ENCODE results near the gene PRKCA. TPM values are rescaled to one million over a fixed set of nuclear protein-coding genes. Genes with fewer than 3 reads are reported as not detected.
"Not testable (repeated sequence)": the region's sequence is repeated elsewhere in the genome, so short reads cannot be mapped to it uniquely, and the experiment has no call there.

PRKCA gene
- total RNA-seq, 1 donor from 2014 or later: 5.4 TPM

DNA sequence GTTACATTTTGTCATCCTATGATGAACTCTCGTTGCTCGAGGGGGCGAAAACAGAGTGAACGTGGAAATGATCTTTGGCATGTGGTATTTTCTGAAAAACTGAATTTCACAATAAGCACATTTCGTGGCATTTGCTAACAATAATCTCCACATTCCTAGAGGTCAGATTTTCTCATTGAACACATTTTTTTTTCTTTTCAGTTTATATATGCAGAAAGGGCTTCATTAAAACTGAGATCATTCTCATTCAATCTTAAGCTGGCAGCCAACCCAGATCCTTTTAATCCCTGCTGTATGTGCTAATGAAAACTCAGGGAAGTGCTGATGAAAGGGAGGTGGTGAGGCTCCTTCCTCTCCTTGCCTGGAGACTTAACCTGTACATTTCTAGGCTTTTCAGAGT, 52.6 kb downstream of the PRKCA start:
- no peak for DNase-seq

DNA sequence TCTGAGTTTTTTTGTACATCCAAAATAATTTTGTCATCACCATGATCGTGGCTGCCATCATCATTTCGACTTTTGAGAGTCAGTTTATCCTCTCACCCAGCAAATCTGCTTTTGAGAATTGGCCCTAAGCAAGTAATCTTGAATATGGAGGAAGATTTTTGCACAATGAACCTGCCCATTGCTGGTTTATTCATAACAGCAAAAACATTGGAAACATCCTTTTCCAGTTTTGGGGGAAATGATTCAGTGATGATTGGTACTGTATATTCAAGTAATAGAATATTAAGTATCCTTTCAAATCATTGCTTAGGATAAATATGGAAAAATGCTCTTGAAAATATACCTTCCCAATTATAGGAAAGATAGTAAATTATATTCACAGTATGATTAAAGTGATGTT, 53.1 kb downstream of the PRKCA start:
- no peak for DNase-seq

DNA sequence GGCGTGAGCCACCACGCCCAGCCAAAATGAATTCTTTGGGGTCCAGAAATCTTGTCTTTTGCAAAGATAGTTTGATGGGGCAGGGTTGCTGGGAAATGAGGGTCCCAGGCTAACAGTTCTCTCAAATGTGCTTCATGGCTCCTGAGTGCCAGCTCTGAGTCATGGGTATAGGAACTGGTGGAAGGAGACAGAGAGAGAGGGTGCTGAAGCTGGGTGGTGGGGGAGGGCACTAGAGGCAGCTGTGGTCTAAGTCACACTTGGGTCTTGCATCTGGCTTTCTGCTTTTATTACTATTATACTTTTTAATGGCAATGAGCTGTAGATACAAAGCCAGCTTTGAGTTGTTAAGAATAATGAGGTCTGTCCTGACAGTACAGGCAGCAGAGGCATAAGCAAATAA, 54.6 kb downstream of the PRKCA start:
- no peak for DNase-seq

DNA sequence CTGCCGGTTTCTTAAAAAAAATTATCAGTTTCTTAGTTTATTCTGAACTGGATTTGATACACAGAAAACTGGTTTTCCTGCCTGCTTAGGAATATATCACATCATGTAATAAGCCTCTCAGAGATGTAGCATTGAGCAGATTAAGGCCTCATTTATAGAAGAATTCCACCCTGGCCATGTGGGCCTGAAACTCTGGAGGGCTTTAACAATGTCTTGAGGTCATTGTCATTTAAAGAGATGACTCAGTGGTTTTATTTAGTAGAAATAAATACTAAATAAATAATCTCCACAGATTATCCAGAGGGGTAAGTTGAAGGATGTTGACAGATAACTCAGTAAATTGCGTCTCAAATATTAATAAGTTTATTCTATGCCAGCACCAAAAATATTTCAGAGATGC, 56.9 kb downstream of the PRKCA start:
- DNase-seq: no peak

DNA sequence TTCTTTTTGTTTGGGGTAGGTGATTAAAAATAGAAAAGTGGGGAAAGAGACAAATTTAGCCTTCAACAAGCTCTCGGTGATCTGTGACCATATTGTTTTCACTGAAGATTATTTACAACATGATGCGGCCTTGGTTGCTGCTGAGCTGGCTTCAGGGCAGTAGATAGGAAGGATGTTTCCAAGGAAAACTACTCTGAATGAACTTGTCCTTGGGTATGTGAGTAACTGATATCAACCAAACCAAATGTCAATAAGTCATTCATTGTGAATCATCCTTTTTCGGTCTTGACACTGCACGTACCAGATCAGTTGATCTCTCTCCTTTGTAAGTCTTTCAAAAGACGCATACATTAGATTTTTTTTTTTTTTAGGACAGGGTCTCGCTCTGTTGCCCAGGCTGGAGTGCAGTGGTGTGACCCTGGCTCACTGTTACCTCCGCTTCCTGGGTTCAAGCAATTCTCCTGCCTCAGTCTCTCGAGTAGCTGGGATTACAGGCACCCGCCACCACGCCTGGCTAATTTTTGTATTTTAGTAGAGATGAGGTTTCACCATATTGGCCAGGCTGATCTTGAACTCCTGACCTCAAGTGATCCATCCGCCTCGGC, 58.6 kb downstream of the PRKCA start:
- DNase-seq: not testable (repeated sequence)

DNA sequence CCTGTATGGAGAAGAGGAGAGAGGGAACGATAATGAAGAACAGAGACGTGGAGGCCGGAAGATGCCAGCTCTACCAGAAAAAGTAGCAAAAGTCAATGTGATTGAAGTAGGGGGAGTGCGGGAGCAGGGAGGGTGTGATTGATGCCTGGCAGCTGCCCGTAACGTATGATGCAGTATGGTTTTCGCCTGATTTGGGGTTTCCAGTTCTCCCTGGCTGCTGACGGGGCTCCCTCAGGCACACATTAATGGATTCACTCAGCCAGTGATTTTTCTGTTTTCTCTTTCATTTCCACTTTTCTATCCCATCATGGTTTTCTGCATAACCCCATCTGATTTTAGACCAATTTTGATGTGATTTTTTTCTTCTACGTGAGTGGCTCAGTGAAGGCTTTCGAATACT, 62.1 kb downstream of the PRKCA start:
- DNase-seq: no peak

DNA sequence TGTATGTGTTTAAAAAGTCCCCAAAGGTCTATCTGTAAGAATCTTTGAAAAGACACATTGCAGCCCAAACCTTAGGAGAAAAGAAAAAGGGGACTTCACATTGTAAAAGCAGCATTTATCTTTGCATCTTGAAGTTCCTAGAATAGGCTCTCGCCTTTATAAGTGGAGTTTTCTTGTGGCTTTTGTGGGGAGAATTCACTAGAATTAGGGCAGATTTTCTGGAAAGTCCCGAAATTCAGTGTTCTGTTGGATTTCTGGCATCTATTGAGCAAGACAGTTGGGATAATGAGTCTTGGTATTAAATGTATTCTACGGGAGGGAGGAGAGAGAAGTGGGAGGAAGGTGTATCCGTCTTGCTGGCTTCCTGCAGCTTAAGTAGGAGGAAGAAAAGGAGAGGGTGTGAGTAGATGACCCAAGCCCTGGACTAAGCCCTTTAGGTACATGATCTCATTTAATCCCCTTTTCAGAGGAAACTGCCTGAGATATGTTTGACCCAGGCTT, 62.6 kb downstream of the PRKCA start:
- peak; percentile 28 for DNase-seq

DNA sequence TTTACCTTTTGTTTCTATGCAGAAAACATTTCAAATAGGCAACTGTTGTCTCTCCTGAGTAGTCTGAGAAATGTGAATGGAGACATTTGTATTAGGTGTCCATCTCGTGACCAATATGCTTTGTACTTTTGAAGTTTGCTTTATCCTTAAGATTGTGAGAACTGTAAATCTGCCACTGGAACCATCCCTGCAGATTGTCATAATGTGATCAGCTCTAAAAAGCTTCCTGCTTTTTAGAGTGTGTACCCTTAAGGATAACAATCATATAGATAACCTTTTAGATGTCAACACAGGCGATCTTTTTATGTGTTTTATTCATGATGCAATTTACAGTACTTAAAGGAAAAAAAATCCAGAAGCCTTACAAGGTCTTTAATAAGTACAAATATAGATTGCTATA, 63.5 kb downstream of the PRKCA start:
- DNase-seq: no peak

DNA sequence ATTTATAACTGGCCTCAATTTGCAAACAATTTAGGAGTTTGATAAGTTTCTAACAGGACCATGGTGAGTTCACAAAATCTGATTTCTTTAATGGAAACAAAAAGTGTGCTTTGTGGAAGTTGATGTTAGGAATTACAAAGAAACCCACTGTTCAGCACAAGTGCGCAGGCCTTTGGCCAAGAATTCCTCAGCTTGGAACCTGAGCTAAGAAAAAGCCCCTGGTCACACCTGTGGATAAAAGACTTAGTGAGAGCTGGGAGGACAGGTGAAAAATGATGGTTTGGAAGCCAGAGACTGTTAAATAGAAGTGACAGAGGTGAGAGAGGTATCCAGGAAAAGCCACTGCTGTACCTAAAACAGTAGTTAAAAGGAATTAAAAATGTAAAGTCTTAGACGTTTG, 64.7 kb downstream of the PRKCA start:
- no peak for DNase-seq

DNA sequence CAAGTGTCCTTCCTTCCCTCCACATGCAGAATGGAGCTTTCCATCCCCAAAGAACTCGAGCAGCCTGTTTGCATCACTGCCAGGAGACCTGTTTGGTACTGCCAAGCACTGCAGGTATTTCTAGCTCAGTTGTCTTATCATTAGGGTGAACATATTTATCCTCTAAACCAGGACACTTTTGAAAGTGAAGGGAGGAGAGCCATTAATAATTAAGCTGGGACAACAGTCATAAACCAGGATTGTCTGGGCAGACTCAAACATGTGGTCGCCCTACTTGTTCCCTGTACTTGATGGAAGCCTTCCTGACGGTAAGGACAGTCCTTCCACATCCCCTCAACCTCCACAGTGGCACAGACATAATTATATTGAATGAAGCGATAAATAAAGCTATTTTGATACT, 67.4 kb downstream of the PRKCA start:
- no peak for DNase-seq

DNA sequence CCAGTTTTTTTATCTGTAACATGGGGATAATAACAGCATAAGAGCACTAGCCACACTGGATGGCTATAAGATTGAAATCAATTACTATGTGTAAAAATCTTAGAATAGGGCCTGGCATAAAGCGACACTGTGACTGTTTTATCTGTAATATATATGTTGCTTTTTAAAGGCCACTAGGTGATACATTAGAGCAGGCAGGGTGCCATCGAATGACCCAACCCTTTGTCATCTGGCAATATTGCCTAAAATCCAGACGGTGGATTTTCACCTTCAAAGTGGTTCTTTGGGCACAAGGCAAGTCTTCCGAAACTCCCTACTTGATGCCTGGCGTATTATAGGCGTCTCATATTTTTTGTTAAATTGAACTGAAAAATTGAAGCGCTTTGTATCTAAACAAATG, 69.1 kb downstream of the PRKCA start:
- DNase-seq: no peak

DNA sequence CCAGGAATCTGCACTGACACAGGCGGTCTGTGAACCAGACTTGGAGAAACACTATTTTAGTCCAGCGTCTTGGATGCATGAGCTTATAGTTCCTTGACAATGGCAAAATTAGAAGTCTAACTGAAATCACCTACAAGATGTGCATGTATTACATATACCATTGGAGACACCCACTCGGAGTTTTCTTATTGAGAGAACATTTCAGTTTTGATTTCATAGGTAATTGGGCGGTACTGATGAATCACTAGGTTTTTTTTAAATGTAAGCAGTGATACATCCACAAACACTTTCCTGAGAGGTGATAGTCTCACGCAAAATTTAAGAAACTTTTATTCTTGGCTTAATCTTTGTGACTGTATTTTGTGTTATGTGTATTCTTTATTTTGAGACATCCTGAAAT, 69.8 kb downstream of the PRKCA start:
- DNase-seq: no peak

DNA sequence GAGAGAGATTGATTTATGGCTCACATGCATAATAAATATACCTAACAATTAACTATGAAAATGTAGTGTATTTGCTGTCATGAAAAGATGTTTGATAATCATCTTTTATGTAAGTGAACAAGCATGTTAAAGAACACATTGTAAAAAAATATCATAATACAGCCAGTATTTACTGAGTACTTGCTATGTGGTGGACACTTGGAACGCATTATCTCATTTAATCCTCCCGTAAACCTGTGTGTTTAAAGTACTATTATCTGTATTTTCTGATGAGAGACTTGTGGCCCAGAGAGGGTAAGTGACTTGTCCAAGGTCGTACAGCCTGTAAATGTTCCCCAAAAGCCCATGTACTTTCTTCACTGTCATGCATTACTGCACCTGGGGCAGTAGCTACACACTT, 70.7 kb downstream of the PRKCA start:
- DNase-seq: no peak

DNA sequence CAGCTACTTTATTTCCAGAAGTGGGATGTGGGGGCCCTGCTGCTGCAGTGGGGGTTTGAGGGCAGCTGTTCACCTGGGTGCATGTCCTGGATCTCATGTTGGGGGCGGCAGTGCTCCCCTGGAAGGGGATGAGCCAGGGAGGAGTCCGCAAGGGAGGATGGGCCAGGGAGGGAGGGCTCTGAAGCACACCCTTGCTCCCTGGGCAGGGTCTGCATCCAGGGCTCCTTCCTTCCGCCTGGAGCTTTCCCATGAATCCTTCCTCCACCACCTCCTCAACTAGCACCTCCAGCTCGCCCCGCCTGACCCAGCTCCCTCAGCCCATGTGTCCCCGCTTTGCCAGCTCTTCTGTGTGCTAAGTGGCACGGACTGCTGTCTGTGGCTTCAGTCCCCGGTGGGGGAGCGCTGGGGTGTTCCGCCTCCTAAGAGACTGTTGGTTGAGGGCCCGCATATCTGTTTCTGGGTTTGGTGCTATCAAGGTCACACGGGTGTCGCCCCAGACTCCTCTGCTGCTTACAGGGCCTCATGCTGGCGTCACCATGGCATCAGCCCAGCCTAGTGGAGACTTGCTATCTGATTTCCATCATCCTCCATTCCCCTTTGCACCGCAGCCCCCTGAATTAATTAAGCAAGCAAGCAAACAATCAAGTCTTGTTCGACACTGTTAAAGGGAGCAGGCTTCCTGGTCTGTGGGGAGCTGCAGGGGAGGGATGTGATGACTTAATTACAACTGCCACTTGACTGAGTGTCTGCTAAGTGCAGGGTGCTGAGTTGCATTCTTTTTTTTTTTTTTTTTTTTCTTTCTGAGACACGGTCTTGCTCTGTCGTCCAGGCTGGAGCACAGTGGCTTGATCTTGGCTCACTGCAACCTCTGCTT, 71.8 kb downstream of the PRKCA start:
- no peak for DNase-seq

DNA sequence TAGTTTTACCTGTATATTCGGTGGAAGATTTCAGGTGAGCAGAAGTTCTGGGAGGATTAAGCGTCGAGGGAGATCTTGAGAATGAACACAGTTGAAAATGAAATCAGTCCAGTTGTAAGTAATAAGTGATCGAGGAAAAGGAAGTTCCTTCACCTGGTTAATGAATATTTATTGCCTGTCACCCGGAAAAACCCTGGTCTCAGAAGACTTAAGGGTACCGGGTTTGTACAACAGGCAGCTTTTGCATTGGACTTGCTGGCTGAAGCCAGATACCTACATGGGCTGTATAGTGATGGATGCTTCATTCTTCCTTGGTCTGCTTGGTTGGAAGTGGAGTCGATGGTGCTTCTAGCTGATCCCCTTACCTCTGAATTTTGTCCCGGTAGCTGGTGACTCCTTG, 72.7 kb downstream of the PRKCA start:
- DNase-seq: no peak

DNA sequence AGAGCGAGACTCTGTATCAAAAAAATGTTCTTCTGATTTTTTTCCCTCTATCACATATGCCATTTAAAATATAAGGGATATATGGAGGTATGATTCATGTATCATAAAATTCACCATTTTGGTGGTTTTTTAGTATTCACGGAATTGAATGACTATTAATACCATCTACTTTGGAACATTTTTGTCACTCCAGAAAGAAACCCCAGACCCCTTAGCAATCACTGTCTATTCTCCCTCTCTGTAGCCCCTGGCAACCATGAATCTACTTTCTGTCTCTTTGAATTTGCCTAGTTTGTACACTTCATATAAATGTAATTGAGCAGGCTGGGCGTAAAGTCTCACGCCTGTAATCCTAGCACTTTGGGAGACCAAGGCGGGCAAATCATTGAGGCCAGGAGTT, 75.9 kb downstream of the PRKCA start:
- DNase-seq: no peak

DNA sequence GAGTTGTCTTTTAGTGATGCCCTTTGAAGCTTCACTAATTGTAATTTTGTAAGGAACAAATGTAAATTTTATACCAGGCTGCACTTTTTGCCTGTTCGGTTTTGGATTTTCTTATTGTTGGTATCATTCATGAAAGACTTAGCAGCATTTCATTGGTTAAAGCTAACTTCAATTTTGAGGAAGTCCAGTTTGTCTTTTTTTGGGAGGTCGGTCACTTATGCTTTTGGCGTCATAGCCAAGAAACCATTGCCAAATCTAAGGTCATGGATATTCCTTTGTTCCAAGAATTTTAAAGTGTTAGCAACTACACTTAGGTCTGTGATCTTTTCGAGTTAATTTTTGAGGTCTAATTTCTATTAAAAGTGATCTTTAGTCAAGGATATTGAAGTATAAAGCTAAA, 77.1 kb downstream of the PRKCA start:
- DNase-seq: no peak

DNA sequence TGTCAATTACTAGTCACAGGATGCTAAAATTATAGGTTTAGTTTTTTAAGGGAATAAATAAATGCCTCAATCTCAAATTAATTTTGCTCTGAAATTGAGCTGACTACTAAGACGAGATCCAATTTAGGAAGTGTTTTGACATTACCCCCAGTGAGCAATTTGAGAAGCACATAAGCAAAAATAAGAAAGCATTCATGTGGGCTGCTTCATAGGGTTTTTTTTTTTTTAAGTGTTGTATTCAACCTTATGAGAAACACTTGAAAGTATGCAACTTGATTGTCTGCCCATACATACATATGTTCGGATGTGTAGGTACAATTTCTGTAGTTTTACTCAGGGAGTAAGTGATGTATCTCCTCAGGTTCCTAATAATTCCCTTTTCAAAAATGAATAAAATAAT, 77.6 kb downstream of the PRKCA start:
- DNase-seq: no peak

DNA sequence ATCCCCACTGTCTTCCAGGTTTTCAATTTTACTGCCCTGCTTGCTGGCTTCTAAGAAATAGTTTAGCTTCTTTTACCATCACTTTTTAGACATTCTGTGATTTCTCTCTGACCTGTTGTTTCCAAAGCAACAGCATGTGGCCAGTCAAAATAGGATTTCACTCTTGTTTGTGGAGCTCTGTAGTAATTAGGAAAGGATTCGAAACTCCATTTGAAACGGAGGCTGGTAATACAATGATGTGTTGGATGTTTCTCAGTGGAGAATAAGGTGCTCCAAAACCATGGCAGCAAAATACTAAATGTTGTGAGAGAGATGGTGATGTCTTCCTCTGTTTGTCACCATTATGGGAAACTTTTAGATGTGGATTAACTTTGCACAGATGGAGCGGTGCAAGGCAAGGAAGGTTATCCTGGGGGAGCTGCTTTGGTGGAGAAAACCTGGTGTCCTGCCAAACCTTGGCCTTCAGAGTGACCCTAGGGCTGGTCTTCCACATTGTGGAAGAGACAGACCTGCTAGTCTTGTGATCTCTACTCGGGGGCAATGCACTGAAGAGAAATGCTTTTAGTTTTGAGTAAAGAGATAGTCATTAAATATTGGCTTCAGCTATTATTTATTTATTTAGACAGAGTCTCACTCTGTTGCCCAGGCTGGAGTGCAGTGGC, 79.4 kb downstream of the PRKCA start:
- DNase-seq: no peak

DNA sequence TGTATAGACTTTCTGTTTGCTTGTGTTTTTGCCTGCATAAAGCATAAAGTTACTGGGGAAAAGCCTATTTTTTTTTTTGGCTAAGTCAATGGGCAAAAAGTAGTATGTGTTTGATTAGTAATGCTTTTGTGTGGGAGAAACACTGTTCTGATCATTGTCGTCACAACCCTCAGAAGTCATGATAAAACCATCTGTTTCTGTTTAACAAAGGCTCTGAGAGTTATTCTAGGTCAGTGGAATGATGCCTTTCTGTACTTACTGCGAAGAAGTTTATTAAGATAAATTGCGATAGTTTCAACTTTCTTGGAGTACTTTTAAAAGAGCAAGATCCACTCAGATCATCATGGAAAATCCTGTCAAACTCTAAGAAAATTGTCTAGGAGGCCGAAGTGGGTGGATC, 80.9 kb downstream of the PRKCA start:
- DNase-seq: no peak

DNA sequence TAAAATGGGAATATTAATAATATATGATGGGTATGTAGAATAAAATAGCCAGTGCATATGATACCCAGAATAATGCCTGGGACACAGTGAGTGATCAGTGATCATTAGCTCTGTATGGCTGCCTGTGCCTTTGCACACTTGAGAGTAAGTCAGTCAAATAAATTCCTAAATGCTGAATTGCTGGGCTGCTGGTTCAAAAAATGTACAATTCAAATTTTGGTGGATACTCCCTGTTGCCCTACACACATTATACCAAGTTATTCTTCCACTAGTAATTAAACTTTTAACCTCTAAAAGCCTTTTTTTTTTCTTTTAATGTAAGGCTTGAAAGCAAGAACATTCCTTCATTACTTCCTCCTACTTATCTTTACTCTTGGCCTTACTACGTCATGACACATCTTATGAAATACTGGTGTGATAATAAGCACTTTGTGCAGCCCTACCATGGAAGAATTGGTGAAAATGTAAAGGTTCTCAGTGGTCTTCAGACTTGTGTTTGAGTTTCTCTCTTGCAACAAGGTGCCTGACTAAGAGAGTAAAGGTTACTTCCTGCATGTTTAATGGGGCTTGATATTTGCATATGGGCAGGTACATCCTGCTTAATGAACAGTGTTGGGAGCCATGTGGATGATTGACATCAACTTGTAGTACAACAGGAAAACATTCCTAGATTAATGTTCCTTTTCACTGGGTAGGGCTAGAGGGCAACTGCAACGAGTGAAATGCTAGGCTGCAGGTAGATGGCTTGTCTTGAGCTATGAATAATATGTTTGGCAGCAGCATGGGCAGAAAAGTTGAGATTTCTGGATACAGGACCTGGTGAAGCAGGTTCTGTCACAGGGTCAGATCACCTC, 84.3 kb downstream of the PRKCA start:
- no peak for DNase-seq

DNA sequence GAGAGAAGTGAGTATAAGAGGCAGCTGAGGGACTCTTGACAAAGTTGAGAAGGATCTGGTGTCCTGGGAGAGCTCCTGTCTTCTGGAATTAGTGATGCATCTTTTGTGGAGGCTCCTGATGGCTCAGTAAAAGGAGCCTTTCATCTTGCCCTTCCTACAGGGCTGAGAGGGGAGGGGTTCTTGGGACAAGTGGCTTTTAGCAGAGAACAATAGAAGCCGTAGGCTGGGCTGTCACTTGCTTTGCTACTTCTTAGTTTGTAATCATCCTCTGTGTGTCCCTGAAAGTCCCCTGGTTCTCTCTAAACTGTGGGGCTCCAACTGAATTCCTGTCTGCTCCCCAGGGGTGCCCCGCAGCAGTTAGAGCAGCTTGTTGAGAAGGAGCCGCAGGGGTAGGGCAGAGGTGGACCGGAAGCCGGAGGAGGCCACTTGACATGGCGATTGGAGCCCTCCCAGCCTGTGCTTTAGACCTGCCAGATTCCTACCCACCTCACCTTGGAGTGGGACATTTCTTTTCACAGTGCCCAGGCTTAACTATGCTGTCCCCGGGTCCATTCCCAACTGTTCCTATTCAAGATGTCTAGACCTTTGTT, 85.1 kb downstream of the PRKCA start:
- no peak for DNase-seq
